Immature natural killer cell (primary cell): ENCODE data around the gene TCAF1. TPM values are rescaled to one million over a fixed set of nuclear protein-coding genes. Genes with fewer than 3 reads are reported as not detected.
A peak's percentile ranks its signal among the peaks of the same experiment; 100 is the strongest.
"Not testable (repeated sequence)": the region's sequence is repeated elsewhere in the genome, so short reads cannot be mapped to it uniquely, and the experiment has no call there.

Experiments
- DNase-seq, 3 donors: peaks; one replicate each; pipeline ENCODE4 v3.0.0; 2022; ENCODE audit warnings: mixed read lengths in 1 of 3
- H3K27ac Mint-ChIP-seq, 6 donors: one replicate each; pipeline ENCODE4 v1.8.0; 2020; ENCODE audit warnings: mixed read lengths in 6 of 6, mild to moderate bottlenecking in 5 of 6, inconsistent platforms in 4 of 6, moderate library complexity in 3 of 6
- H3K27me3 Mint-ChIP-seq, 3 donors: one replicate each; pipeline ENCODE4 v1.8.0; 2020 to 2021; ENCODE audit warnings: low read depth in 3 of 3, mild to moderate bottlenecking in 3 of 3, mixed read lengths in 3 of 3, moderate library complexity in 3 of 3, inconsistent platforms in 1 of 3
- H3K36me3 Mint-ChIP-seq, 3 donors: one replicate each; pipeline ENCODE4 v1.8.0; 2020; ENCODE audit warnings: mixed read lengths in 3 of 3, inconsistent platforms in 2 of 3, mild to moderate bottlenecking in 2 of 3
- H3K4me1 Mint-ChIP-seq, 2 donors: one replicate each; pipeline ENCODE4 v1.8.0; 2020; ENCODE audit warnings: inconsistent platforms in 2 of 2, mild to moderate bottlenecking in 2 of 2, mixed read lengths in 2 of 2, moderate library complexity in 1 of 2
- H3K4me3 Mint-ChIP-seq, 5 donors: one replicate each; pipeline ENCODE4 v1.8.0; 2020; ENCODE audit warnings: mild to moderate bottlenecking in 5 of 5, mixed read lengths in 5 of 5, inconsistent platforms in 3 of 5, moderate library complexity in 3 of 5
- H3K9me3 Mint-ChIP-seq, 6 donors: one replicate each; pipeline ENCODE4 v1.8.0; 2020; ENCODE audit warnings: mild to moderate bottlenecking in 6 of 6, mixed read lengths in 6 of 6, inconsistent platforms in 4 of 6, moderate library complexity in 3 of 6
- polyA plus RNA-seq, 3 donors: library from polyadenylated mRNA; unstranded; fragments of 300-500 nt; fragmentation: Illumina TruSeq; gene quantifications; one replicate each; pipeline ENCODE4 v1.2.3, GENCODE V29; 2021

TCAF1 gene
- polyA plus RNA-seq, 3 donors from 2014 or later: 11.4 to 20.1 (median 14.9) TPM

DNA sequence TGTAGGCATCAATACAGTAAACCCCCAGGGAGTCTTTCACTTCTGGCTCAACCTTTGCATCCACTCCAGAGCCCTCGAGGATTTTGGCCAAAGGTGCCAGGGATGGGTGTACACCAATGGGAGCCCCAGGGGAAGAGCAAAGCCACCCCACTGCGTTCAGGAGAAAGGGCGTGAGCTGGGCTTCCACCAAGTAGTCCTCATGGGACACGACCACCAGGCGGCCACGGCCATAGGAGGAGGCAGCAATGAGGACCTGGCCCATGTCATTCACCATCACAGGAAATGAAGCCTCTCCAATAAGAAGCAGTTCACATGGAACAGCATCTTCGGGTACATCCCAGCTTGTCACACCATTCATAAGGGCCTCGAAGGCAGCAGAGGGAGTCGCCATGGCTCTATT lies 25.8 kb downstream of the TCAF1 start:
- peaks cover 0 to 12% of the 10 kb centered on the region in 2 donors for H3K4me1 Mint-ChIP-seq
- peaks cover 0 to under 1% (median 0%) of the 10 kb centered on the region in 3 donors for H3K27me3 Mint-ChIP-seq
- no peak for DNase-seq
- H3K9me3 Mint-ChIP-seq: no peaks in the 10 kb centered on the region
- H3K27ac Mint-ChIP-seq: no peak overlapping the region
- H3K36me3 Mint-ChIP-seq: peaks cover 0 to 13% (median 10%) of the 10 kb centered on the region in 3 donors
- H3K4me3 Mint-ChIP-seq: no peak overlapping the region

GRCh38 chr7:143873242-143873641 lies 28.7 kb downstream of the TCAF1 start:
- DNase-seq, H3K27ac Mint-ChIP-seq, H3K4me3 Mint-ChIP-seq, H3K9me3 Mint-ChIP-seq, H3K27me3 Mint-ChIP-seq: not testable (repeated sequence)
- H3K4me1 Mint-ChIP-seq: peaks cover 0 to 12% of the 10 kb centered on the region in 2 donors
- peaks cover 0 to 13% (median 10%) of the 10 kb centered on the region in 3 donors for H3K36me3 Mint-ChIP-seq

DNA sequence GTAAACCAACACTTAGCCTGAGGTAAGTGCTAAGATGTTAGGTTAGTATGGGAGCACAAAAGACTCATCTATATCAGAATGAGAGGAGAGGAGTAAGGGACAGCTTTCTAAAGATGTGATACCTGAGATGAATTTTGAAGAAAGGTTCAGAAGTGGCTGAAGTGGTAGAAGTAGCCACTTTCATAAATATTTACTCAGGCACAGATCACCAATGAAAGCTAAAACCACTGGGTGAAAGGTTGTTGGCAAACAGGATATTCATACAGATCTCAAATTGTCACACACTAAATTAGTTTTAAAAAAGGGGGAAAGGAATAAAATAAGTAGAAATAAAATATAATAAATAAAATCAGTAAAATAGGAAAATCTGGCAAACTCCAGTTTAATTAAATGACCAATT lies 30.4 kb downstream of the TCAF1 start:
- H3K4me3 Mint-ChIP-seq, H3K27ac Mint-ChIP-seq, DNase-seq, H3K27me3 Mint-ChIP-seq, H3K4me1 Mint-ChIP-seq, H3K9me3 Mint-ChIP-seq: not testable (repeated sequence)
- H3K36me3 Mint-ChIP-seq: peaks cover 0 to 13% (median 10%) of the 10 kb centered on the region in 3 donors

GRCh38 chr7:143857994-143858393 lies 44.0 kb downstream of the TCAF1 start:
- not testable (repeated sequence) for H3K27ac Mint-ChIP-seq, H3K27me3 Mint-ChIP-seq, H3K4me1 Mint-ChIP-seq, H3K36me3 Mint-ChIP-seq, H3K4me3 Mint-ChIP-seq, DNase-seq, H3K9me3 Mint-ChIP-seq

DNA sequence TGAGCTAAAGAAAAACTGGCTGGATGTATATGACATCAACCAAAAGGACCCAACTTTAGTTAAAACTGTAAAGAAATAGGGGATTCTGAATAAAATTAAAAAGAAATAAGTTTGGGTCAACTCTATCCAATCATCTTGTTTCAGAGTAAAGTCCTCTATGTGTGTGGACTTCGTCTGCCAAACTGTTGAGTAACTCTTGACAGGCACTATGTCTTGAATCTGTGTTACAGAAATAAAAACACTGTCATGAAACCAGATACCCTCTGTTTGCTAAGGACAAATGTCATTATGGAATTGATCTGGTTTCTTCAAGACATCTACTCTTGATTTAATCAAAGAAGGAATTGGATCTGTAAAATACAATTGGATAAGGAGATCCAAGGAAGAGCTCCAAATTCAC lies 46.5 kb downstream of the TCAF1 start:
- H3K36me3 Mint-ChIP-seq, DNase-seq, H3K4me1 Mint-ChIP-seq: not testable (repeated sequence)

GRCh38 chr7:143850682-143851081 lies 51.3 kb downstream of the TCAF1 start:
- Mint-ChIP-seq H3K27me3 (no peaks in the 10 kb centered on the region), H3K9me3 (no peaks in the 10 kb centered on the region), H3K36me3 (no peaks in the 10 kb centered on the region), H3K27ac (no peak overlapping the region), H3K4me1 (no peaks in the 10 kb centered on the region), H3K4me3 (no peak overlapping the region)
- DNase-seq: no peak

More for the DNA sequence above, 46.5 kb downstream of the TCAF1 start:
- not testable (repeated sequence) for H3K27me3 Mint-ChIP-seq, H3K9me3 Mint-ChIP-seq, H3K4me3 Mint-ChIP-seq, H3K27ac Mint-ChIP-seq

DNA sequence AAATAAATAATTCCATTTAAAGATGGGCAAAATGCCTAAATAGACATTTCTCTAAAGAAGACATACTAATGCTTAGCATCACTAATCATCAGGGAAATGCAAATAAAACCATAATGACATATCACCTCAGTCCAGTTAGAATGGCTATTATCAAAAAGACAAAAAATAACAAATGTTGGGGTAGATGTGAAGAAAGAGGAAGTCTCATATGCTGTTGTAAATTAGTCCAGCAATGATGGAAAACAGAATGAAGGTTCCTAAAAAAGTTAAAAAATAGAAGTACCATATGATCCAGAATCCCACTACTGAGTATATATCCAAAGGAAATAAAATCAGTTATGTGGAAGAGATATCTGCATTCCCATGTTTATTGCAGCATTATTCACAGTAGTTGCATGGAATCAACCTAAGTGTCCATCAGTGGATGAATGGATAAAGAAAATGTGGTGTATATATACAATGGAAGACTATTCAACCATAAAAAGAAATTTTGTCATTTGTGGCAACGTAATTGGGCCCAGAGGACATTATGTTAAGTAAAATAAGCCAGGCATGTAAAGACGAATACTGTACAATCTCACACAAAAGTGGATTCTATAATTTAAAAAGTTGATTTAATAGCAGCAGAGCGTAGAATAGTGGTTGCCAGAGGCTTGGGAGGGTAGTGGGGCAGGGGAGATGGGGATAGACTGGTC lies 52.0 kb downstream of the TCAF1 start:
- DNase-seq: no peak
- H3K4me1 Mint-ChIP-seq: no peaks in the 10 kb centered on the region
- peaks cover 0 to 5% (median 5%) of the 10 kb centered on the region in 3 donors for H3K36me3 Mint-ChIP-seq
- H3K4me3 Mint-ChIP-seq: no peak overlapping the region
- H3K27me3 Mint-ChIP-seq: peaks cover 0 to 2% (median 0%) of the 10 kb centered on the region in 3 donors
- no peak overlapping the region for H3K27ac Mint-ChIP-seq
- H3K9me3 Mint-ChIP-seq: peaks cover 0 to 5% (median 0%) of the 10 kb centered on the region in 6 donors

DNA sequence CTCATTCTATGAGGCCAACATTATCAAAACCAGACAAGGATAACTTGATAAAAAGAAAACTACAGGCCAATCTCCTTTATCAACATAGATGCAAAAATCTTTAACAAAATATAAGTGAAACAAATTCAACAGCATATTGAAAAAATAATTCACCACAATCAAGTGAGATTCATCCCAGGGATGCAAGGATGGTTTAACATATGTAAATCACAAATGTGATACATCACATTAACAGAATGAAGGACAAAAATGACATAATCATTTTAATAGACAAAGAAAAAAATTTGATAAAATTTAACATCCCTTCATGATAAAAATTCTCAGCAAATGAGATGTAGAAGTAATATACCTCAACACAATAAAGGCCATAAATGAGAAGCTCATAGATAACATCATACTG lies 53.8 kb downstream of the TCAF1 start:
- no peak overlapping the region for H3K4me3 Mint-ChIP-seq
- no peak for DNase-seq
- peaks cover 0 to 2% (median 0%) of the 10 kb centered on the region in 3 donors for H3K27me3 Mint-ChIP-seq
- H3K27ac Mint-ChIP-seq: no peak overlapping the region
- no peaks in the 10 kb centered on the region for H3K4me1 Mint-ChIP-seq
- H3K9me3 Mint-ChIP-seq: peaks cover 0 to 5% (median 0%) of the 10 kb centered on the region in 6 donors
- peaks cover 0 to 5% (median 5%) of the 10 kb centered on the region in 3 donors for H3K36me3 Mint-ChIP-seq

GRCh38 chr7:143846692-143847091 lies 55.3 kb downstream of the TCAF1 start:
- Mint-ChIP-seq H3K36me3 (peaks cover 0 to 5% (median 5%) of the 10 kb centered on the region in 3 donors), H3K27ac (no peak overlapping the region), H3K9me3 (peaks cover 0 to 5% (median 0%) of the 10 kb centered on the region in 6 donors), H3K4me1 (no peaks in the 10 kb centered on the region), H3K4me3 (no peak overlapping the region), H3K27me3 (peaks cover 0 to 2% (median 0%) of the 10 kb centered on the region in 3 donors)
- DNase-seq: no peak

GRCh38 chr7:143841696-143842095 lies 60.3 kb downstream of the TCAF1 start:
- H3K4me3 Mint-ChIP-seq, H3K9me3 Mint-ChIP-seq, H3K4me1 Mint-ChIP-seq, H3K36me3 Mint-ChIP-seq, DNase-seq, H3K27ac Mint-ChIP-seq, H3K27me3 Mint-ChIP-seq: not testable (repeated sequence)

DNA sequence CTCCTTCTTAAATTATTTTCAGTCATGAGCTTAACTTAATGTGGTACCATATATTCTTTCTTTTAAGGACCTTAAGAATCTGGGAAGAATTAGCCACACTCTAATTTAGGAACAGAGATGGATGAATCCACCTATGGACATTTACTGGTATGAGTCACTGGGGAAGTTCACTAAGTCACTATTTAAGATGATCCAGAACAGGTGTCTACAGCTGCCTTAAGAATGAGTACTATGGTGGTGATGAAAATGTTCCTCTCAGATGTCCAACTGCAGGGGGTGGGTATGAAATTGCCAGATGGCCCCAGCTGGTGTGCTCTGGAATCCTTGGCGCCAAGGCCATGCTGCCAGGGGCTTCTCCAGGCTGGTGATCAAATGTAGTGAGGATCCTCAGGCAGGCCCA lies 61.9 kb downstream of the TCAF1 start:
- H3K27ac Mint-ChIP-seq, H3K4me1 Mint-ChIP-seq, H3K27me3 Mint-ChIP-seq, H3K36me3 Mint-ChIP-seq, H3K4me3 Mint-ChIP-seq, DNase-seq, H3K9me3 Mint-ChIP-seq: not testable (repeated sequence)

- not testable (repeated sequence) for H3K36me3 Mint-ChIP-seq, H3K4me3 Mint-ChIP-seq, H3K9me3 Mint-ChIP-seq, H3K27ac Mint-ChIP-seq, H3K27me3 Mint-ChIP-seq, H3K4me1 Mint-ChIP-seq
- peak; percentile 84 to 90 (median 88) for DNase-seq
Observed at GRCh38 chr7:143837223-143837622, 64.8 kb downstream of the TCAF1 start.

DNA sequence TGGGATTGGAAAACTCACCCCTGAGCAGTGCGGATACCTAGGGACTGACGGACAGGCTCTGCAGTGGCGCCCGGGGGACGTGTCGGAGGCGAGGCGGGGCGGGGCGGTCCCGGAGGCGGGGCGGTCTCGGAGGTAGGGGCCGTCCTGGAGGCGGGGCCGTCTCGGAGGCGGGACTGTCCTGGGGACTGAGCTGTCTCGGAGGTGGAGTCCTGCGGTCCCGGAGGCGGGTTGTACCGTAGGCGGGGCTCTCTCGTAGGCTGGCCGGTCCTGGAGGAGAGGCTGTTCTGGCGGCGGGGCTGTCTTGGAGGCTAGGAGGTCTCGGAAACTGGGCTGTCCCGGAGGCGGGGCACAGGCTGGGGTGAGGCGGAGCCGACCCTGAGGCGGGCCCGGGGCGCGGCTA lies 65.4 kb downstream of the TCAF1 start:
- not testable (repeated sequence) for H3K4me1 Mint-ChIP-seq, H3K27me3 Mint-ChIP-seq, H3K9me3 Mint-ChIP-seq, H3K36me3 Mint-ChIP-seq
- peak; percentile 89 to 97 (median 95) for DNase-seq
- Mint-ChIP-seq H3K27ac (peak overlapping the region; percentile 57 to 91 (median 82)), H3K4me3 (peak overlapping the region; percentile 67 to 84 (median 82))

DNA sequence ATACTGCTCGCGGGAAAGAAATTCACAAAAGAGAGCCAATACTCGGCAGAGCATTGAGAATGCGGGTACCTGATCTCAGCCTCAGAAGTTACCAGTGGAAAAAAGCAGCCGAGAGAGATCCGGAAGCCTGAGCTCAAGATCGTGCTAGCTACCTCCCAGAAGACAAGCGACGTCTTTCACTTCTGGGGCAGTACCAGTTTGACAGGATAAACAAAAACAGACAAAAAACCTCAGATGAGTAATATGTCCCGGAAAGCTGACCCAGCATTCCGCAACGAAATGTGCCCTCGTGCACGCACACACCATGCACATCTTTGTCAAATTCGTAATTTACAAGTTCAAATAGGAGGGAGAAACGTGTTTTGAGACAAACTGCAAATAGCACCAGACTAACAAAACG lies 65.9 kb downstream of the TCAF1 start:
- Mint-ChIP-seq H3K4me3 (peak overlapping the region in 3 of 5 donors; percentile 82 to 84 (median 83)), H3K27ac (peak overlapping the region in 4 of 6 donors; percentile 57 to 91 (median 84))
- not testable (repeated sequence) for H3K4me1 Mint-ChIP-seq, H3K27me3 Mint-ChIP-seq, H3K36me3 Mint-ChIP-seq, DNase-seq, H3K9me3 Mint-ChIP-seq

DNA sequence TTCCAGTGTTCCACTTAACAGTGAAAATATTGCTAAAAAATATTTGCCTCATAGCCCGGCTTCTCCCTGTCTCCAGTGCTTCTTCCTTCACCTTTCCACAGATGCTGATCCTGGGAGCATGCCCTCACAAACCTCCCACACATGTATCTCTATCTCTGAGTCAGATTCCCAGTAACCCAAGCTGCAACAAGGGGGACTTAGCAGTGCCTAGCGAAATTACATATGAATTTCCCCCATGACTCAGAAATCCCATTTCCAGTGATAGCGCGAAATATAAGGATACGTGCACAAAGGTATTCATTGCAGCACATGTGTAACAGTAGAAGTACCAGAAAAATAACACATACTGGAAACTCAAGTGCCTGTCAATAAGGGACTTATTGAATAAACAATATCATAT lies 75.4 kb downstream of the TCAF1 start:
- H3K27ac Mint-ChIP-seq, H3K9me3 Mint-ChIP-seq, DNase-seq, H3K4me3 Mint-ChIP-seq, H3K27me3 Mint-ChIP-seq, H3K36me3 Mint-ChIP-seq, H3K4me1 Mint-ChIP-seq: not testable (repeated sequence)
